DND-41 (cell line): ENCODE results near the gene MRM1.

Experiments used
- ATAC-seq: fragments of 200-7000 bp; cut with Tn5 transposase; 3 replicates; pipeline ENCODE4 v1.9.1; 2021; ENCODE audit warnings: low read depth; ENCODE audit not compliant: insufficient read depth
- DNase-seq: peaks from one replicate; pipeline ENCODE4 v3.0.0-alpha.2; 2020
- H2AFZ ChIP-seq: 2 replicates; pipeline ENCODE4 v1.6.0; 2012; ENCODE audit warnings: low read depth, low read length
- H3K27ac ChIP-seq: 2 replicates; pipeline ENCODE4 v1.5.1; 2012; ENCODE audit warnings: low read length, inconsistent platforms
- H3K27me3 ChIP-seq: fragments of 200-600 bp; sonication (generic); 2 replicates; pipeline ENCODE4 v1.6.0; 2012; ENCODE audit warnings: low read length, mild to moderate bottlenecking, inconsistent platforms; ENCODE audit not compliant: insufficient read depth, poor library complexity
- H3K36me3 ChIP-seq: 2 replicates; pipeline ENCODE4 v1.5.1; 2012; ENCODE audit warnings: low read length, inconsistent platforms; ENCODE audit not compliant: insufficient read depth
- H3K4me1 ChIP-seq: 2 replicates; pipeline ENCODE4 v1.5.1; 2012; ENCODE audit warnings: mild to moderate bottlenecking, low read length; ENCODE audit not compliant: insufficient read depth
- H3K4me2 ChIP-seq: 2 replicates; pipeline ENCODE4 v1.6.0; 2012; ENCODE audit warnings: mild to moderate bottlenecking, moderate library complexity, low read length, inconsistent platforms; ENCODE audit not compliant: insufficient read depth
- H3K4me3 ChIP-seq, 2 experiments: fragments of 200-600 bp in 1 of 2; shearing (Covaris generic) in 1 of 2; 2 replicates each; pipeline ENCODE4 v1.5.1; 2012 to 2016; ENCODE audit warnings: inconsistent platforms in 2 of 2, low read length in 2 of 2, mild to moderate bottlenecking in 2 of 2, low read depth in 1 of 2, moderate library complexity in 1 of 2
- H3K79me2 ChIP-seq: 2 replicates; pipeline ENCODE4 v1.6.0; 2012; ENCODE audit warnings: low read length, inconsistent platforms; ENCODE audit not compliant: insufficient read depth
- H3K9ac ChIP-seq: 2 replicates; pipeline ENCODE4 v1.6.0; 2012; ENCODE audit warnings: low read depth, mild to moderate bottlenecking, inconsistent platforms, low read length, moderate library complexity
- H3K9me3 ChIP-seq: 2 replicates; pipeline ENCODE4 v1.5.1; 2012; ENCODE audit warnings: low read length, moderate library complexity, mild to moderate bottlenecking, inconsistent platforms; ENCODE audit not compliant: insufficient read depth, severe bottlenecking
- H4K20me1 ChIP-seq: 2 replicates; pipeline ENCODE4 v1.6.0; 2012; ENCODE audit warnings: low read length; ENCODE audit not compliant: insufficient read depth
- CTCF ChIP-seq: IDR thresholded peaks from 2 replicates; pipeline ENCODE4 v1.5.1; 2012; ENCODE audit warnings: borderline replicate concordance, low read length, moderate library complexity, mild to moderate bottlenecking; ENCODE audit not compliant: poor library complexity, severe bottlenecking; ENCODE audit errors: extremely low read depth
- EZH2 ChIP-seq: IDR thresholded peaks from 3 replicates; pipeline ENCODE4 v1.6.1; 2012; ENCODE audit warnings: borderline replicate concordance, low read depth, mild to moderate bottlenecking, moderate library complexity, low read length, inconsistent platforms; ENCODE audit not compliant: severe bottlenecking

The MRM1 gene

GRCh38 chr17:36608280-36608679 lies 6.9 kb downstream of the MRM1 start:
- DNase-seq (no peak), ATAC-seq (no peak)

GRCh38 chr17:36608794-36609497 lies 7.6 kb downstream of the MRM1 start:
- Histone ChIP-seq H3K4me2 (no peak overlapping the region), H3K36me3 (peaks cover 10% of the 10 kb centered on the region), H3K27me3 (no peaks in the 10 kb centered on the region), H3K9me3 (no peaks in the 10 kb centered on the region), H3K4me3 (no peak overlapping the region), H3K9ac (no peak overlapping the region), H3K4me1 (peaks cover 9% of the 10 kb centered on the region; the same call in 1 of the 2 replicates), H4K20me1 (peaks cover 17% of the 10 kb centered on the region), H3K27ac (no peak overlapping the region), H3K79me2 (peaks cover 15% of the 10 kb centered on the region; the same call in 1 of the 2 replicates), H2AFZ (no peak overlapping the region)
- DNase-seq (no peak), ATAC-seq (0 out of 3 replicates have a peak, but pooled peaks have one; percentile 31)
- no peak for TF ChIP-seq EZH2
- TF ChIP-seq CTCF = peak; percentile 30

More at GRCh38 chr17:36608280-36608679, 6.9 kb downstream of the MRM1 start:
- Histone ChIP-seq H2AFZ (no peak overlapping the region), H3K4me2 (no peak overlapping the region), H4K20me1 (peaks cover 21% of the 10 kb centered on the region), H3K79me2 (peaks cover 20% of the 10 kb centered on the region; the same call in 1 of the 2 replicates), H3K9ac (no peak overlapping the region), H3K9me3 (no peaks in the 10 kb centered on the region), H3K27me3 (no peaks in the 10 kb centered on the region), H3K4me3 (no peak overlapping the region), H3K27ac (no peak overlapping the region), H3K36me3 (peaks cover 13% of the 10 kb centered on the region), H3K4me1 (peaks cover 15% of the 10 kb centered on the region; the same call in 1 of the 2 replicates)
- TF ChIP-seq CTCF (no peak), EZH2 (no peak)

- Histone ChIP-seq H3K4me2 (no peak overlapping the region), H3K27ac (no peak overlapping the region), H3K79me2 (peaks cover 12% of the 10 kb centered on the region; the same call in 1 of the 2 replicates), H3K4me1 (peaks cover 5% of the 10 kb centered on the region; the same call in 1 of the 2 replicates), H3K4me3 (no peak overlapping the region), H4K20me1 (peaks cover 14% of the 10 kb centered on the region), H3K9me3 (no peaks in the 10 kb centered on the region), H3K27me3 (no peaks in the 10 kb centered on the region), H2AFZ (no peak overlapping the region), H3K9ac (no peak overlapping the region), H3K36me3 (peaks cover 8% of the 10 kb centered on the region)
- ATAC-seq (no peak), DNase-seq (no peak)
- TF ChIP-seq CTCF = no peak
Observed at GRCh38 chr17:36609498-36609862, 8.1 kb downstream of the MRM1 start.
